ENCODE data around the gene CCIN.

The CCIN gene

GRCh38 chr9:36189976-36190375 is 20.8 kb downstream of the CCIN start:
- no peak for DNase-seq (ENCODE audit: low read depth in 4 of 4, low spot score in 1 of 4)

- peak; percentile 79 to 93 (median 84) for DNase-seq (ENCODE audit: low read depth in 4 of 4, low spot score in 1 of 4)
Observed at GRCh38 chr9:36190388-36191289, 21.5 kb downstream of the CCIN start, which contains the start of gene CLTA. CLTA (plus strand) TSS chr9:36190921; CDS start chr9:36191057, 136 bp downstream.

DNA sequence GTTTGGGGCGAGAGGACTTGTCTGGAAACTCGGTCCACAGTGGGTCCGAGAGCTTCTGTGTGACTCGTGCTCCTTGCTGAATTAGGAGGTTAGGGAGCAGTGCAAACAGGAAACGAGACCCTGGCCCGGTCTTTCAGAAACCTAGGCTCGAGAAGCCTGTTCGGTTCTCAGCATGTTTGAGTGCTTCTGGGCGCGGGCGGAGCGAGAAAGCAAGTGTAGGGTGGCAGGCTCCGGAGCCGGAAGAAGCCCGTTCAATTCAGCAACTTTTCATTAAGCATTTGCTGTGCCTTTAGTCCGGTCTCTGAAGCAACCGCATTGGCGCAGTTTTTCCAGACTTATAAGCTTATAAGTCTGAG is 22.1 kb downstream of the CCIN start:
- DNase-seq (ENCODE audit: low read depth in 4 of 4, low spot score in 1 of 4) = peak; percentile 5 to 32 (median 12)

DNA sequence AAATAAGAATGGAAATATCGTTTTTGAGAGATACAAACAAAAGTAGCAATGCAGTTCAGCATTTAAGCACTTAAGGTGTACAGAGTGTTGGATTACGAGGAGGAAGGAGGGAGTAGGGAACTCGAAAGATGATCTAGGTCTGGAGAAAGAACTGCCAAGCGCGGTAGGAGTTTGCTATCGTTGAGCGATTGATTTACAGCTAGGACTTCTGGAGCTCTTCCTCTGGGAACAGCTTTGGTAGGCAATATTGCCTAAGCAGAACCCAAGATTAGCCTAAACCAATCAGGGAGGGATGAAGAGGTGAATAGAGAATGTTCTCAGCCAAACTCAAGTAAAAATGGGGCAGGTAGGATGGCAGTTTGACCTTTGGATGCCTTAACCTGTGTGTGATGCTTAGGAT is 22.5 kb downstream of the CCIN start:
- no peak for DNase-seq (ENCODE audit: low read depth in 4 of 4, low spot score in 1 of 4)

DNA sequence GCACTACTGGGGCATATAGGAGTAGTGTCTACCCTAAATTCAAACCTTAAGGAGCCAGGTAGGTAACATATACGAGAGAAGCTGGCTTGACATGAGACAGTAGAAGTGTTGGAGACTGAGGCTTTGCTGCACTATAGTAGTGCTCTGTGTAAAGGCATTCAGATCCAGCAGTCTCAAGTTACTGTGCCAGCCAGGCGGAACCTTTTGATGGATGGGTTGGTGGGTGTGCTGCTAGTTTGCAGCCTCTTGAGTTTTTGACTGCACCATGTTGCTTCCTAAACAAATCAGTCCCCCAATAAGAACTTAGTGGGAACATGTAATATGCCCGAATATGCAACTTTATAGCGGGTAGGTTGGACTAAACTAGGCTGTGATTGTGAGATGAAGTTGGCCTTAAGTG is 23.0 kb downstream of the CCIN start:
- DNase-seq (ENCODE audit: low read depth in 4 of 4, low spot score in 1 of 4) = no peak

GRCh38 chr9:36193023-36193422 is 23.8 kb downstream of the CCIN start:
- DNase-seq (ENCODE audit: low read depth in 4 of 4, low spot score in 1 of 4) = no peak

GRCh38 chr9:36194326-36195000 is 25.3 kb downstream of the CCIN start:
- no peak for DNase-seq (ENCODE audit: low read depth in 4 of 4, low spot score in 1 of 4)

GRCh38 chr9:36204906-36205547 is 35.8 kb downstream of the CCIN start:
- DNase-seq (ENCODE audit: low read depth in 4 of 4, low spot score in 1 of 4) = no peak

DNA sequence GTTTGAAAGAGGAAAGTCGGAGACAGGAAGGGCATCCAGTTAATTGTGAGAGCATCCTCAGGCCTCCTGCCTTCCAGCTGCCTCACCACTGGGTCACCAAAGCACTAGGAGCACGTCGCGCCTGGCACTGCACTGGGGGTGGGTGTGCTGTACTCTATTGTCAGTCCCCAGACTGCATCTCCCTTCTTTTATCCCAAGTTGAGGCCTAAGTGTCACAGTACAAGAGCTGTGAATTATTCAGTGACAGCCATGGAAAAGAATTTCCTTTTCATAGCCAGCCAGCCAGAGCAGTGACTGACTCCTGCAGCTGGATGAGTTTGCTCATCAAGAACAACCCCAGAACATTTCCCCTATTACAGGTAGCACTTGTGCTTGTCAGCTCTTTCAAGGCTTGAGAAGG is 37.8 kb downstream of the CCIN start:
- no peak for DNase-seq (ENCODE audit: low read depth in 4 of 4, low spot score in 1 of 4)

GRCh38 chr9:36207546-36208012 is 38.4 kb downstream of the CCIN start:
- DNase-seq (ENCODE audit: low read depth in 4 of 4, low spot score in 1 of 4) = no peak

- no peak for DNase-seq (ENCODE audit: low read depth in 4 of 4, low spot score in 1 of 4)
Observed at GRCh38 chr9:36208521-36209253, 39.5 kb downstream of the CCIN start.

- no peak for DNase-seq (ENCODE audit: low read depth in 4 of 4, low spot score in 1 of 4)
Observed at GRCh38 chr9:36210722-36211121, 41.5 kb downstream of the CCIN start.

- no peak for DNase-seq (ENCODE audit: low read depth in 4 of 4, low spot score in 1 of 4)
Observed at GRCh38 chr9:36211510-36211909, 42.3 kb downstream of the CCIN start.

GRCh38 chr9:36213387-36213786 is 44.2 kb downstream of the CCIN start:
- DNase-seq (ENCODE audit: low read depth in 4 of 4, low spot score in 1 of 4) = no peak

GRCh38 chr9:36213989-36214388 is 44.8 kb downstream of the CCIN start:
- DNase-seq (ENCODE audit: low read depth in 4 of 4, low spot score in 1 of 4) = no peak

GRCh38 chr9:36214571-36214970 is 45.4 kb downstream of the CCIN start:
- no peak for DNase-seq (ENCODE audit: low read depth in 4 of 4, low spot score in 1 of 4)

DNA sequence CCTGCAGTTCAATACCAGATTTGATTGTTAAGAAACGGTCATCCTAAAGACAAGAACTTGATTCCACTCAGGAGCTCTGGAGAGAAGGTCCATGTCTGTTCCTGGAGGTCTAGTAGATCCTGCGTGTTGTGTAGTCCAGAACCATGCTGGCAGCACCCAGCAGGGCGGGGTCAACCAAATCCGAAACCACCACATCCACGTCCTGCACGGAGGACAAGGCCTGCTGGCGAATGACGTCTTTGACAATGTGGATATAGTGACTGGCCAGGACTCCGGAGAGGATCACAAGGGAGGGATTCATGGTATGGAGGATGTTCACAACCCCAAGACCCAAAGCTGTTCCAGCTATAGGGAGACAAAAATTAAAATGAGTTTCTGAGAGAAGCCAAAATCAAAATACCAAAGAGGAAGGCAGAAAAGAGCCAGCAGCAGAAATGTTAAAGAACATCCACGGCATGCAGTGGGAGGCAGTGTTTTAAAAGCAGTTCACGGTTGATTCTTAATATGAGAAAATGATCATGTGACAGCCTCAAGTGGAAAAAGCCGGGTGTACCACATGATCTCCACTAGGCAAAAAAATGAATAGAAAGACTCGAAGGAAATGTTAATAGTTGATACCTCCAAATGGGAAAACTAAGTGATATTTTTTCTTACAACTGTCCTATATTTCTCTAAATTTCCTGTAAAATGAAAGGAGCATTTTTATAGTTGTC is 48.2 kb downstream of the CCIN start:
- DNase-seq (ENCODE audit: low read depth in 4 of 4, low spot score in 1 of 4) = no peak

DNA sequence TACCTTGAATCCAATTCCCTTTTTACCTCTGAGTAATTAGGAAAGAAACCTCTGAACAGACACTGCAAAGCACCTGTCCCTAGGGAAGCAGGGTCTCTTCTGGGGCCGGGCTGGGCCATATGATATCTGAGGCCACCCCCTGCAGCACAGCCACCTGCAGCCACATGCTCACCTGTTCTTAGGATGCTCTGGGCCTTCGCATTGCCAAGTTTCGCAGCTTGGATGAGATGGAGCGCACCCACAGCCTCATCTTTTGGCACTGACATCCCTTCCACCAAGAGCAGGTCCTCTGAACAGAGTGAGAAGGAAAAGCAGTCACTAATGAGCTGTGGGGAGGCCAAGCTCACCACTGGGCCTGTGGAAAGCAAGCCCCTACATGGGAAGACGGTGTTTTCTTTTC is 48.8 kb downstream of the CCIN start:
- DNase-seq (ENCODE audit: low read depth in 4 of 4, low spot score in 1 of 4) = no peak

DNA sequence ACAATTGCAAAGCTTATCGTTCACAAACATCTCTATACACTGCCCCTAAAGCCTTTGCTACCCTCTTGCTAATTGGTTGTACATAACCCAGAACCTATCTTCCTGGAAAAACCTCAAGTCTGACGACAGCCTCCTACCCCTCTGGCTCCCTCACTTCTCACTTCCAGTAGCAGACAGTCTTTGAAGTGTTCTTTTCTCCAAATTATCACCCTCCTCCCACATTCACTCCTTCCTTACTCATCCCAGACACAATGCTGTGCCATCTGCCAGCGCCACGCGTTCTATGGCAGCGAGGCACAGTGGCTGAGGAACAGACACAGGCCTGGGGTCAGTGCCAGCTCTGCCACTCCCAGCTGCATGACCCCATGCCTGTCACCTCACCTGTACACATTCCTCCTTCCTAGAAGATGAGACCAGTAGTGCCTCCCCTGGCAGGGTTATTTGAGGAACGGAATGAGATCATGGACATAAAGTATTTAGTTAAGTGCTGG is 49.3 kb downstream of the CCIN start:
- DNase-seq (ENCODE audit: low read depth in 4 of 4, low spot score in 1 of 4) = no peak

Data from stimulated activated CD4-positive, alpha-beta T cell treated with anti-CD3 and anti-CD28 coated beads, Interleukin-1b, Interleukin-23, amount 100 ng/mL, for 24 hours (primary cell).